Fibroblast of pulmonary artery (primary cell): Measurements from ENCODE around the gene CLPTM1.
"Not testable (repeated sequence)": the region's sequence is repeated elsewhere in the genome, so short reads cannot be mapped to it uniquely, and the experiment has no call there.

Experiments
- DNase-seq: peaks from one replicate; pipeline ENCODE4 v3.0.0-alpha.2; 2010; ENCODE audit warnings: low read depth
- H3K4me3 ChIP-seq: replicated peaks from 2 replicates; pipeline ENCODE4 v1.5.1; 2011; ENCODE audit warnings: low read depth, mild to moderate bottlenecking, control low read depth, low read length, moderate library complexity
- TF ChIP-seq, protein P1 (sequence below): IDR thresholded peaks from 2 replicates; pipeline ENCODE4 v1.5.1; 2011; ENCODE audit warnings: mild to moderate bottlenecking, control low read depth, low read length, inconsistent platforms; ENCODE audit errors: missing control alignments

Gene CLPTM1

DNA sequence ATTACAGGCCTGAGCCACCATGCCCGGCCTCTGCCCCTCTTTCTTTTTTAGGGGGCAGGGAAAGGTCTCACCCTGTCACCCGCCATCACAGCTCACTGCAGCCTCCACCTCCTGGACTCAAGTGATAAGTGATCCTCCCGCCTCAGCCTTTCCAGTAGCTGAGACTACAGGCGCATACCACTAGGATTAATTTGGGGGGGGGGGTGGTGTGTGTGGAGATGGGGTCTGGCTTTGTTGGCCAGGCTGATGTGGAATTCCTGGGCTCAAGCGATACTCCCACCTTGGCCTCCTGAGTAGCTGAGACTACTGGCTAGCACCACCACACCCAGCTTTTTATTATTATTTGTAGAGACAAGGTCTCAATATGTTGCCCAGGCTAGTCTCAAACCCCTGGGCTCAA is 45.4 kb upstream of the CLPTM1 start:
- no peak overlapping the region for H3K4me3 ChIP-seq
- no peak for DNase-seq
- TF ChIP-seq, protein P1, sequence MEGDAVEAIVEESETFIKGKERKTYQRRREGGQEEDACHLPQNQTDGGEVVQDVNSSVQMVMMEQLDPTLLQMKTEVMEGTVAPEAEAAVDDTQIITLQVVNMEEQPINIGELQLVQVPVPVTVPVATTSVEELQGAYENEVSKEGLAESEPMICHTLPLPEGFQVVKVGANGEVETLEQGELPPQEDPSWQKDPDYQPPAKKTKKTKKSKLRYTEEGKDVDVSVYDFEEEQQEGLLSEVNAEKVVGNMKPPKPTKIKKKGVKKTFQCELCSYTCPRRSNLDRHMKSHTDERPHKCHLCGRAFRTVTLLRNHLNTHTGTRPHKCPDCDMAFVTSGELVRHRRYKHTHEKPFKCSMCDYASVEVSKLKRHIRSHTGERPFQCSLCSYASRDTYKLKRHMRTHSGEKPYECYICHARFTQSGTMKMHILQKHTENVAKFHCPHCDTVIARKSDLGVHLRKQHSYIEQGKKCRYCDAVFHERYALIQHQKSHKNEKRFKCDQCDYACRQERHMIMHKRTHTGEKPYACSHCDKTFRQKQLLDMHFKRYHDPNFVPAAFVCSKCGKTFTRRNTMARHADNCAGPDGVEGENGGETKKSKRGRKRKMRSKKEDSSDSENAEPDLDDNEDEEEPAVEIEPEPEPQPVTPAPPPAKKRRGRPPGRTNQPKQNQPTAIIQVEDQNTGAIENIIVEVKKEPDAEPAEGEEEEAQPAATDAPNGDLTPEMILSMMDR, result no peak

DNA sequence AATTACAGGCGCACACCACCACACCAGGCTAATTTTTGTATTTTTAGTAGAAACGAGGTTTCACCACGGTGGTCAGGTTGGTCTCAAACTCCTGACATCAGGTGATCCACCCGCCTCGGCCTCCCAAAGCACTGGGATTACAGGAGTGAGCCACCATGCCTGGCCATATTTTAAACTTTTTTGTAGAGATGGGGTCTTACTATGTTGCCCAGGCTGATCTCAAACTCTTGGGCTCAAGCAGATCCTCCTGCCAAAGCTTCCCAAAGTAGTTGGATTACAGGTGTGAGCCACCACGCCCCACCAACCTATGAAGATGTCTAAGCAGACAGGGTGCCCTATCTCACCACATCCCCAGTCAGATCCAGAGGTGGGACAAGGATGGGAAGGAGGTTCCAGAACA is 43.3 kb upstream of the CLPTM1 start:
- DNase-seq, H3K4me3 ChIP-seq: not testable (repeated sequence)

DNA sequence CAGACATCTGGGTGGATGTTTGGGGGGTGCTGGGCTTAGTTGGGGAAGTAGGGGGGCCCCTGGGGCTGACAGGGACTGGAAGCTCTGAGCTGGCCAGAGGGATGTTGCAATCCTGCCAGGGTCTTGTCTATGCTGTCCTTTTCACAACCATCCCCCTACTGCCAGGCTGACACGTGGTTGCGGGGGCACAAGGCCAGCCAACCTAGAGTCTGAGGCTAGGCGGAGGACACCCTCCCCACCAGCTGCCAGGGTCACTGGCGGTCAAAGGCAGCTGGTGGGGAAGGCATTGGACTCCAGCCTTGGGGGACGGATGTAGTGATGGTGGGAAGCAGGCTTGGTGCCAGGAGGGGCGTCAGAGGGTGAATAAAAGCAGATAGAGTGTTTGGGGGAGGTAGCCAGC is 42.3 kb upstream of the CLPTM1 start:
- DNase-seq, result peak; percentile 37
- H3K4me3 ChIP-seq, result no peak overlapping the region
- TF ChIP-seq, protein P1, result no peak

DNA sequence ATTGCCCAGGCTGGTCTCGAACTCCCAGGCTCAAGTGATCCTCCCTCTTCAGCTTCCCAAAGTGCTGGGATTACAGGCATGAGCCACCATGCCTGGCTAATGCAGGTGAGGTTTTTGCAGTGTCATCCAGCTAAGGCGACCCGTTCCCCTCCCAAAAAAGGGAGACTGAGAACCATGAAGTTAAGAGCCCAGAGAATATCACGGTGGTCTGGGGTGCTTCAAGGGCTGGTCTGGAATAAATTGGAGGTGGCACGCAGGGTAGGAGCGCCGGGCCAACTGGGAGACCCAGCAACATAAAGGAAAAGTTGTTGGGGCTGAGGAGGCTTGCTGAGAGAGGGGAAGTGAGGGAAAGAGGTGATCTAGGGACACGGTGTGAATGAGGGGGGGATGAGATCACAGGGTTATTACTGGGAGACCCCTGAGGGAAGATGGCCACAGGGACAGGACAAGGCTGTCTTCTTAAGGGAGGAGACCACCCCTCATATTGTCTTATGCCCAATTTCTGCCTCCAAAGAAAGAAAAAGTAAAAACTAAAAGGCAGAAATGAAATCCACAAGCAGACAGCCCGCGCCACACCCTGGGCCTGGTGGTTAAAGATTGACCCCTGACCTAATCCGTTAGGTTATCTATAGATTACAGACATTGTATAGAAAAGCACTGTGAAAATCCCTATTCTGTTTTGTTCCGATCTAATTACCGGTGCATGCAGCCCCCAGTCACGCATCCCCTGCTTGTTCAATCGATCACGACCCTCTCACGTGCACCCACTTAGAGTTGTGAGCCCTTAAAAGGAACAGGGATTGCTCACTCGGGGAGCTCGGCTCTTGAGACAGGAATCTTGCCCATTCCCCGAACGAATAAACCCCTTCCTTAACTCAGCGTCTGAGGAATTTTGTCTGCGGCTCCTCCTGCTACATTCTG is 41.4 kb upstream of the CLPTM1 start:
- H3K4me3 ChIP-seq, result not testable (repeated sequence)

DNA sequence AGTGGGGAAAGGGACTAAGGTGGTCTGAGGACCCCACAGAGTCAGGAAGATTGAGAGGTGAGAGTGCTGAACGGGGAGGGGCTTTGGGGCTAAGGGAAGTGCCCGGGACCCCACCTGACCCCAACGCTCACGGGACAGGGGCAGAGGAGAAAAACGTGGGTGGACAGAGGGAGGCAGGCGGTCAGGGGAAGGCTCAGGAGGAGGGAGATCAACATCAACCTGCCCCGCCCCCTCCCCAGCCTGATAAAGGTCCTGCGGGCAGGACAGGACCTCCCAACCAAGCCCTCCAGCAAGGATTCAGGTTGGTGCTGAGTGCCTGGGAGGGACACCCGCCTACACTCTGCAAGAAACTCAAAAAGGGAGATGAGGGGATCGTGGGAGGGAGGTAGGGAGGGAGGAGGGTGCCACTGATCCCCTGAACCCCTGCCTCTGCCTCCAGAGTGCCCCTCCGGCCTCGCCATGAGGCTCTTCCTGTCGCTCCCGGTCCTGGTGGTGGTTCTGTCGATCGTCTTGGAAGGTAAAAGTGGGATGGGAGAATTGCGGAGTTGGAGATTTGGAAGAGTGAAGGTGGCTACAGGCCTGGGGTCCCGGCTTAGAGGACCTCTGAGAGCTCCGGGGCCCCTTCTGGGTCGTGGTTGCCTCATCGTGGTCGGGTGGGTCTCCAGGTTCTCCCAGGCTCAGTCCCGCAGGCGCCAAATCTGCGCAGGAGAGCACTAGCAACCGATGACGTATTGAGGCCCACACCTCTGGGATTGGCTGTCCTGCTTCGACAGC is 40.6 kb upstream of the CLPTM1 start, which contains the start of gene APOC1:
Gene APOC1, plus strand, starts transcription at position 176 of the 774 bp plus-strand sequence. Its CDS starts 284 bp downstream, at position 460.
- peak; percentile 79 for DNase-seq
- peak within 1 kb of the TSS; percentile 58 for H3K4me3 ChIP-seq

More for the DNA sequence above, 41.4 kb upstream of the CLPTM1 start:
- not testable (repeated sequence) for DNase-seq

DNA sequence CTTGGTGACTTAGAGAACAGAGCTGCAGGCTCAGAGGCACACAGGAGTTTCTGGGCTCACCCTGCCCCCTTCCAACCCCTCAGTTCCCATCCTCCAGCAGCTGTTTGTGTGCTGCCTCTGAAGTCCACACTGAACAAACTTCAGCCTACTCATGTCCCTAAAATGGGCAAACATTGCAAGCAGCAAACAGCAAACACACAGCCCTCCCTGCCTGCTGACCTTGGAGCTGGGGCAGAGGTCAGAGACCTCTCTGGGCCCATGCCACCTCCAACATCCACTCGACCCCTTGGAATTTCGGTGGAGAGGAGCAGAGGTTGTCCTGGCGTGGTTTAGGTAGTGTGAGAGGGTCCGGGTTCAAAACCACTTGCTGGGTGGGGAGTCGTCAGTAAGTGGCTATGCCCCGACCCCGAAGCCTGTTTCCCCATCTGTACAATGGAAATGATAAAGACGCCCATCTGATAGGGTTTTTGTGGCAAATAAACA is 30.9 kb upstream of the CLPTM1 start:
- H3K4me3 ChIP-seq, result no peak overlapping the region
- TF ChIP-seq, protein P1, result no peak
- DNase-seq, result no peak

DNA sequence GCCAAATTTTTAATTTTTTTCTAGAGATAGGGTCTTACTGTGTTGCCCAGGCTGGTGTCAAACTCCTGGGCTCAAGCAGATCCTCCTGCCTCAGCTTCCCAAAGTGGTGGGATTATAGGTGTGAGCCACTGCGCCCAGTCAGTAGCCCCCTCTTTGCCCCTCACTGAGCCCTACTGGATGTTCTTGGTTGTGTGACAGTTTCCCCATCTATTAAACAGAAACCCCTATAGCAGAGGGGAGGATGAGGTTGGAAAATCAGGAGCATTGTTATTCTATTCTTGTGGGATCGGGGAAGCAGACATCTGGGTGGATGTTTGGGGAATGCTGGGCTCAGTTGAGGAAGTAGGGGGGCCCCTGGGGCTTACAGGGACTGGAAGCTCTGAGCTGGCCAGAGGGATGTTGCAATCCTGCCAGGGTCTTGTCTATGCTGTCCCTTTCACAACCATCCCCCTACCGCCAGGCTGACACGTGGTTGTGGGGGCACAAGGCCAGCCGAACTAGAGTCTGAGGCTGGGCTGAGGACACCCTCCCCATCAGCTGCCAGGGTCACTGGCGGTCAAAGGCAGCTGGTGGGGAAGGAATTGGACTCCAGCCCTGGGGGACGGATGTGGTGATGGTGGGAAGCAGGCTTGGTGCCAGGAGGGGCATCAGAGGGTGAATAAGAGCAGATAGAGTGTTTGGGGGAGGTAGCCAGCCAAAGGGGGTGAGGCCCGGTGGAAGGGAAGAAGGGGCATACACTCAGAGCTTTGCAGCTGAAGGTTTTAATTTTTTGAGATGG is 29.9 kb upstream of the CLPTM1 start:
- TF ChIP-seq, protein P1, result no peak
- DNase-seq, result peak; percentile 88
- H3K4me3 ChIP-seq, result no peak overlapping the region

DNA sequence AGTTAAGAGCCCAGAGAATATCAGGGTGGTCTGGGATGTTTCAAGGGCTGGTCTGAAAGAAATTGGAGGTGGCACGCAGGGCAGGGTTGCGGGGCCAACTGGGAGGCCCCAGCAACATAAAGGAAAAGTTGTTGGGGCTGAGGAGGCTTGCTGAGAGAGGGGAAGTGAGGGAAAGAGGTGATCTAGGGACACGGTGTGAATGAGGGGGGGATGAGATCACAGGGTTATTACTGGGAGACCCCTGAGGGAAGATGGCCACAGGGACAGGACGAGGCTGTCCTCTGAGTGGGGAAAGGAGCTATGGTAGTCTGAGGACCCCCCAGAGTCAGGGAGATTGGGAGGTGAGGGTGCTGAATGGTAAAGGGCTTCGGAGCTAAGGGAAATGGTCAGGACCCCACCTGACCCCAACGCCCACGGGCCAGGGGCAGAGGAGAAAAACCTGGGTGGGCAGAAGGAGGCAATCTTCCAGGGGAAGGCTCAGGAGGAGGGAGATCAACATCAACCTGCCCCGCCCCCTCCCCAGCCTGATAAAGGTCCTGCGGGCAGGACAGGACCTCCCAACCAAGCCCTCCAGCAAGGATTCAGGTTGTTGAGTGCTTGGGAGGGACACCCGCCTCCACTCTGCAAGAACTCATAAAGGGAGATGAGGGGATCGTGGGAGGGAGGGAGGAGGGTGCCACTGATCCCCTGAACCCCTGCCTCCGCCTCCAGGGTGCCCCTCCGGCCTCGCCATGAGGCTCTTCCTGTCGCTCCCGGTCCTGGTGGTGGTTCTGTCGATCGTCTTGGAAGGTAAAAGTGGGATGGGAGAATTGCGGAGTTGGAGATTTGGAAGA is 28.7 kb upstream of the CLPTM1 start:
- not testable (repeated sequence) for DNase-seq
- H3K4me3 ChIP-seq, result peak overlapping the region; percentile 7
